ENCODE data around the gene ITPRID1. TPM values are rescaled to one million over a fixed set of nuclear protein-coding genes. Genes with fewer than 3 reads are reported as not detected.
A peak's percentile ranks its signal among the peaks of the same experiment; 100 is the strongest.
"Not testable (repeated sequence)": the region's sequence is repeated elsewhere in the genome, so short reads cannot be mapped to it uniquely, and the experiment has no call there.

ITPRID1 gene
- total RNA-seq, result not detected in 2 replicates

DNA sequence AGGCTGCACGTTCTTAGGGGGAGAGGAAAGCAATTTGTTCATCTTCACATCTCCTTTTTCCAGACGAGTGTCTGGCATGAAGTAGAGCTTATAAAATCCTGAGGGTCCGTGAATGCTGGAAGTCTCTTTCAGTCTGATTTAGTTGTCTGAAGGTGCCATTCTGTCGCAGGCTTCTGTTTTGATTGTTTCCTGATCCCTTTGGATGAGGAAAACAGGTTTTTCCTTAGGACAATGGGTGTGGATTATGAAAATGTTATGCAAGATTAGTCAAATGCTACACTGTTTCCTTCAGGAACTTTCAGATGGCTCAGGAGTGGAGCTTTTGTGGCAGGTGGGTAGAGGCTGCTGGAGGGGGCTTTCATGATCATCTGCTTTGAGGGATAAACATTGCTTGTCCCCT is at the start of gene ITPRID1:
Gene ITPRID1 (plus strand): TSS at position 301 of the 400 bp plus-strand sequence. CDS start 38,935 bp downstream, outside the sequence.
- FAIRE-seq (no peak), DNase-seq (ENCODE audit: low read depth) (no peak)
- H3K36me3 ChIP-seq (ENCODE audit: control insufficient read depth, insufficient read depth, low read length), result no peaks in the 10 kb centered on the region
- no peaks in the 10 kb centered on the region for H3K27me3 ChIP-seq (ENCODE audit: control insufficient read depth, insufficient read depth, low read length)
- TF ChIP-seq, protein P1, sequence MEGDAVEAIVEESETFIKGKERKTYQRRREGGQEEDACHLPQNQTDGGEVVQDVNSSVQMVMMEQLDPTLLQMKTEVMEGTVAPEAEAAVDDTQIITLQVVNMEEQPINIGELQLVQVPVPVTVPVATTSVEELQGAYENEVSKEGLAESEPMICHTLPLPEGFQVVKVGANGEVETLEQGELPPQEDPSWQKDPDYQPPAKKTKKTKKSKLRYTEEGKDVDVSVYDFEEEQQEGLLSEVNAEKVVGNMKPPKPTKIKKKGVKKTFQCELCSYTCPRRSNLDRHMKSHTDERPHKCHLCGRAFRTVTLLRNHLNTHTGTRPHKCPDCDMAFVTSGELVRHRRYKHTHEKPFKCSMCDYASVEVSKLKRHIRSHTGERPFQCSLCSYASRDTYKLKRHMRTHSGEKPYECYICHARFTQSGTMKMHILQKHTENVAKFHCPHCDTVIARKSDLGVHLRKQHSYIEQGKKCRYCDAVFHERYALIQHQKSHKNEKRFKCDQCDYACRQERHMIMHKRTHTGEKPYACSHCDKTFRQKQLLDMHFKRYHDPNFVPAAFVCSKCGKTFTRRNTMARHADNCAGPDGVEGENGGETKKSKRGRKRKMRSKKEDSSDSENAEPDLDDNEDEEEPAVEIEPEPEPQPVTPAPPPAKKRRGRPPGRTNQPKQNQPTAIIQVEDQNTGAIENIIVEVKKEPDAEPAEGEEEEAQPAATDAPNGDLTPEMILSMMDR (IDR thresholded peaks at IDR 0.05; ENCODE audit: insufficient read depth, low read length, severe bottlenecking), result no peak
- no peak within 1 kb of the TSS for H3K4me3 ChIP-seq (ENCODE audit: low read depth, low read length)

DNA sequence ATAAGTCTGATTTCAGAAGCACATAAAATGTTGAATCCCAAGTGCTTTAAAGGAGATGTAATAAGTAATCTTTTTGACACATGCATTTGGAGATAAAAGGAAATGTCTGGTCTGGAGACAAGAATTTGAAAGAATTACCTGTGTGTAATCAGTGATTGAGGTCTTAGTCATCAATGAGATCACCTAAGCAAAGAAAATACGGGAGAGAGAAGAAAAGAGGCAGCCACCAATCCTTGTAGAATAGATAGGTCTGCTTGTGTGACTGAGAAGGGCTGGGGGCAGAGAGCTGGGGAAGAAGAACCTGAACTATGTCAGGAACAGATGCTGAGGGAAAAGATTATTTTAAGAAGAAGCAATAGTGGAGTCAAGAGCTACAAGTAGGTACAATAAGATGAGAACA is 49.3 kb upstream of the ITPRID1 start:
- TF ChIP-seq, protein P1 (IDR thresholded peaks at IDR 0.05; ENCODE audit: insufficient read depth, low read length, severe bottlenecking), result no peak
- FAIRE-seq (no peak), DNase-seq (ENCODE audit: low read depth) (peak; percentile 95)
- no peaks in the 10 kb centered on the region for H3K36me3 ChIP-seq (ENCODE audit: control insufficient read depth, insufficient read depth, low read length)
- no peaks in the 10 kb centered on the region for H3K27me3 ChIP-seq (ENCODE audit: control insufficient read depth, insufficient read depth, low read length)
- no peak overlapping the region for H3K4me3 ChIP-seq (ENCODE audit: low read depth, low read length)

DNA sequence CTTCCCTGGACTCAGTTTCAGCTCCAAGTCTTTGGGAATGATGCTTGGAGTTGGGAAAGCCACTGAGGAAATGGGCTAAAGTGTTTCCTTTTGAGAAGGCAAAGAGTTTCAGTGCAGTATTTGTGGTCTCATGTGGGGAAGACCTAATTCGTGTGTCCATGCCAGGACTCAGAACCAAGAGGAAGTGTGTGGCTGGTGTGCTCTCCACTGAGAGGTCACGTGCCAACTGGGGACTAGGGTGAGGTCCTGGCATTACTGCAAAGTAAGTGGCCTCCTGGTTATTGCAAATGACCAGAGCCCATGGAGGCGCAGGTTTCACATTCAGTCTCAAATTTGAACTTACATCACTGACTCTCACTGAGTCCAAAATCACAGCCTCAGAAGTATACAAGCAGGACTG is 48.6 kb upstream of the ITPRID1 start:
- FAIRE-seq (no peak), DNase-seq (ENCODE audit: low read depth) (no peak)
- H3K36me3 ChIP-seq (ENCODE audit: control insufficient read depth, insufficient read depth, low read length), result no peaks in the 10 kb centered on the region
- no peak overlapping the region for H3K4me3 ChIP-seq (ENCODE audit: low read depth, low read length)
- H3K27me3 ChIP-seq (ENCODE audit: control insufficient read depth, insufficient read depth, low read length), result no peaks in the 10 kb centered on the region
- TF ChIP-seq, protein P1 (IDR thresholded peaks at IDR 0.05; ENCODE audit: insufficient read depth, low read length, severe bottlenecking), result no peak

DNA sequence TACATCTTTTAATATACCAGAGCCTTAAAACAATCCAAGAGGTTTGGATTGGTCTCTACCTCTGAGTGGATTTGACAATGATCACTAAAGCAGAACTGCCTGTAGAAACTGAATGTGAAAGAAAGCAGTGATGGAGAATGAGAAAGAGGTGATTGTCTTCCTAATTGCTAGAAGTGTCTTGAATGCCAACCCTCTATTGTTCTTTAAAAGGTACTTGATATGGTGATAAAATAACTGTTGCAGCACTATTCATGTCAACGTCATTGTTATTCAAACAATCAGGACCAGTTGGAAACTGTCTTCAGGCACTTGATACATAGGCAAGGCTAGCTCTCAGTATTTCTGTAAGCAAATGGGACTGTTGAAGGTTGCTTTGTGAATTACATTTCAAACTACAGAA is 47.9 kb upstream of the ITPRID1 start:
- TF ChIP-seq, protein P1 (IDR thresholded peaks at IDR 0.05; ENCODE audit: insufficient read depth, low read length, severe bottlenecking), result no peak
- FAIRE-seq (no peak), DNase-seq (ENCODE audit: low read depth) (peak; percentile 52)
- no peak overlapping the region for H3K4me3 ChIP-seq (ENCODE audit: low read depth, low read length)
- no peaks in the 10 kb centered on the region for H3K36me3 ChIP-seq (ENCODE audit: control insufficient read depth, insufficient read depth, low read length)
- H3K27me3 ChIP-seq (ENCODE audit: control insufficient read depth, insufficient read depth, low read length), result no peaks in the 10 kb centered on the region

DNA sequence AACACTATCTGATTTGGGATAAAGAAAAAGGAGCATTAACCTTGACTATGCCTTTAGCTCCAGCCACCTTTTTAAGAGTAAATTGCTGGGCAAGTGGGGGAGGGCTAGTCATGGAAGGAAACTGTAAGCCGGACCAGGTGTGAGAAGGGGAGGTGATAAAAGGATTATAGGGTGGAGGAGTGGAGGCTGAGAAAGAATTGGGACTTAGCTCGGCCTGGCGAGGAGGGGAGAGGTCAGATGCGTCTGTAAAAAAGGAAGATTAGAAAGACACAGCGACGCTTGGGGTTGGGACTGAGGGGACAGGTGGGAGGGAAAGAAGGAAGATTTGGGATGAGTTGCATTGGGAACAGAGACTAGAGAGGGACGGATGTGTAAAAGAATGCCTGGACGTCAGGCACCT is 43.0 kb upstream of the ITPRID1 start:
- not testable (repeated sequence) for FAIRE-seq

DNA sequence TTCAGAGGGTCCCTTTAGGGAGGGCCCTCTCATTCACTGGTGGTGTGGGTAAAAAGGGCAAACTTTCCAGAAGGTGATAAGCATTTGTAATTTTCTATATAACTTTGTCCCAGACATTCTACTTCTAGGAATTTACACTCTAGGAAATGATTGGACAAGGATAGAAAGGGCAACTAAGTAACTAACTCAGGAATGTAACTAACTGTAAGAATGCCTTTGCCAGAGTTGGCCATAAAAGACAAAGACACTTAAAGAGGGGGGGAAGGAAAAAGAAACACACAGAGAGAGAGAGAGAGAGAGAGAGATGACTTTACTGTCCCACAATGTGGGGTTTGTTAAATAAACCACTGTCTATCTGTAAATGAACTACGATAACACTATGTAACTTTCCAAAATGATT is 38.5 kb upstream of the ITPRID1 start:
- TF ChIP-seq, protein P1 (IDR thresholded peaks at IDR 0.05; ENCODE audit: insufficient read depth, low read length, severe bottlenecking), result no peak
- DNase-seq (ENCODE audit: low read depth) (no peak), FAIRE-seq (no peak)
- Histone ChIP-seq H3K36me3 (ENCODE audit: control insufficient read depth, insufficient read depth, low read length) (no peaks in the 10 kb centered on the region), H3K27me3 (ENCODE audit: control insufficient read depth, insufficient read depth, low read length) (no peaks in the 10 kb centered on the region), H3K4me3 (ENCODE audit: low read depth, low read length) (no peak overlapping the region)

More for the DNA sequence above, 43.0 kb upstream of the ITPRID1 start:
- not testable (repeated sequence) for DNase-seq (ENCODE audit: low read depth); H3K27me3 ChIP-seq (ENCODE audit: control insufficient read depth, insufficient read depth, low read length); H3K36me3 ChIP-seq (ENCODE audit: control insufficient read depth, insufficient read depth, low read length); H3K4me3 ChIP-seq (ENCODE audit: low read depth, low read length)

All from bronchial epithelial cell (primary cell).